Fibroblast of upper back skin (primary cell): ENCODE measurements around the gene CKMT1B.
A peak's percentile ranks its signal among the peaks of the same experiment; 100 is the strongest.
"Not testable (repeated sequence)": the region's sequence is repeated elsewhere in the genome, so short reads cannot be mapped to it uniquely, and the experiment has no call there.

Source experiments
- DNase-seq: peaks from one replicate; pipeline ENCODE4 v3.0.0-alpha.2; 2013

Gene CKMT1B

GRCh38 chr15:43593328-43594190 lies at the start of gene CKMT1B:
TSS of gene CKMT1B (plus strand) at chr15:43594027. CDS start at chr15:43594219, 192 bp downstream.
- not testable (repeated sequence) for DNase-seq

GRCh38 chr15:43544266-43544665 lies 49.6 kb upstream of the CKMT1B start:
- DNase-seq, result no peak

GRCh38 chr15:43545426-43545825 lies 48.4 kb upstream of the CKMT1B start:
- no peak for DNase-seq

DNA sequence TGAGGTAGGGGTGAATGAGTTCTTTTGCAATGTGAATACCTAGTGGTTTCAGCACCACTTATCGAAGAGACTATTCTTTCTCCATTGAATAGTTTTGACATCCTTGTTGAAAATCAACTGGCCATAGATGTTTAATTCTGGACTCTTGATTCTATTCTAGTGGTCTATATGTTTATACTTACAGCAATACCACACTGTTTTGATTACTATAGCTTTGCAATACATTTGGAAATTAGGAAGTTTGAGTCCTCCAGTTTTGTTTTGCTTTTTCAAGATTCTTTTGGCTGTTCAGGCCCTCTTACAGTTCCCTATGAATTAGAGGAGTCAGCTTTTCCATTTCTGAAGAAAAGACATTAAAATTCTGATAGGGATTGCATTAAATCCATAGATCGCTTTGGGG lies 46.3 kb upstream of the CKMT1B start:
- DNase-seq, result no peak

GRCh38 chr15:43550527-43551363 lies 43.1 kb upstream of the CKMT1B start:
- DNase-seq, result peak; percentile 78

GRCh38 chr15:43552256-43552655 lies 41.6 kb upstream of the CKMT1B start:
- no peak for DNase-seq

DNA sequence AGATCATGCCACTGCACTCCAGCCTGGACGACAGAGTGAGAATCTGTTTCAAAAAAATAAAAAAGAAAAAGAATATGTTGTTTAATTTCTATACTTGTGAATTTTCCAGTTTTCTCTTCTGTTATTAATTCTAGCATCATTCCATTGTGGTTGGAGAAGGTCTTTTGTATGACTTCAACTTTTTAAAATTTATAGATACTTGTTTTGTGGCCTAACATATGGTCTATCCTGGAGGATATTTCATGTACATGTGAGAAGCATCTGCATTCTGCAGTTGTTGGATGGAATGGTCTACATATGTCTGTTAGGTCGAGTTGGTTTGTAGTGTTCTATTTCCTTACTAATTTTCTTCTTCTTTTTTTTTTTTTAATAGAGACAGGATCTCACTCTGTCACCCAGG lies 40.8 kb upstream of the CKMT1B start:
- DNase-seq, result peak; percentile 60

DNA sequence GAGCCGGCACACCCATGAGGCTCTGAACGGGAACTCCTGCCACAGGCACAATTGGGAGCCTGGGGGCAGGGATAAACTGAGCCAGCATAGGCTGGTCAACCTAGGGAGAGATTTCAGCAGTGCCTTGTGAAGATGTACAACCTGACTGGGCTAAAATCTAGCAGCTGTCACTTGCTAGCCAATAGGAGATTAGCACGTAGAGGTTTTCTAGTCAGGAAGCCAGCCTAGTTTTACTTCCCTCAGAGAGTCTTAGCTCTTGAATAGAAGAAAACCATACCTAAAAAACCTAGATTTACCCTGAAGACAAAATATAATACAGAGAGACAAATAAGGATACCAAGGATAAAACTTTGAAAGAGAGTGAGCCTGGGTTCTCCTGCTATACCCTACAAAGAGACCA lies 31.1 kb upstream of the CKMT1B start:
- DNase-seq, result not testable (repeated sequence)

DNA sequence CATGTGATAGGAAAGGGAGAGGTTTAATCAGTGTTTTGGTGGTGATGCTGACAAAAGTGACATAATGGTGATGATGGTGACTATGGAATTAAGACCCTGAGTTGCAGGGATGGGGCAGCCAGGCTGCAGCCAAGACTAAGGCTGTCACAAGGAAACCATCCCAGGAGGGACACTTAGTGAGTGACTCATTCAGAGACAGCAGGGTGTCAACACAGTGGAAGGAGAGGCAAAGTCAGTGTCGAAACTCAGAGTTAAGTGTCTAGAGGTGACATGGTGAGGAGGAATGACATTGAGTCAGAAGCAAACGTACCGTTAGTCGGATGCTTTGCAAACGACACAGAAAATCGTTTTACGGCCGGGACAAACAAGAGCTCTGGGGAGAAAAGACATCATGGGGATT lies 30.0 kb upstream of the CKMT1B start:
- DNase-seq, result not testable (repeated sequence)

DNA sequence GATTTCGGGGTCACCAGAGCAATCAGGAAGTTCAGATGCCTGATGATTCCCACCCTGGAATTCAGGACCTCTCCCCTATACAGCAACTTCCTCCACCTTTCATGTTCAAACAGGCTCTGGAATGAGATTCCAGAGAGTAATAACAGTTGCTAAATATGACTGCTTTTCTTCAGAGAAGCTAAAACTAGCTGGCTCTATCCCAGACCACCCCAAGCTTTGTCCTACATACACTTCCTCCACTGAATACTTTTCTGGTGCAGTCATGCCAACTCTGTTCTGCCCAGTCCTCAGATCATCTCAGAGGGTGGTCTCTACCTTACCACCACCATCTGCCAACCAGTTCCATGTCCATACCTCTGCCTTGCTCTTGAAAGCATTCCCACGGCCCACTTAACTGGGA lies 27.2 kb upstream of the CKMT1B start:
- DNase-seq, result not testable (repeated sequence)

DNA sequence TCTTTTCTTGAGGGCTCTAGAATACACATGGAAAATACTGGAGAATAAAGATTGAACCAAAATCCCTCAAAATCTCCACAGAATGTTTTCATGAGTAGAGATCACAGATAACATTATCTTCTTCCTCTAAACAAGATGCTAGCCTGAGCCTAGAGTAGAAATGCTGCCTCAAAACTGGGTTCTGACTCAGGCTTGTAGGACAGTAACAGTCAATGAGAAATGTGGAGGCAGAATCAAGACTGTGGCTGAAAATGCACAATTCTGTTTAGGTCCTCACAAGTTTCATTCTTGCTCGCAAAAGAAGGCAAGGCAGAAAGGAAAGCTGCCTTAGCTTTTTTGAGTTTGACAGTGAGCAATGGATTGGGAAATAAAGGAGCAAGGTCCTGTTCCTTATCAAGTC lies 19.2 kb upstream of the CKMT1B start:
- not testable (repeated sequence) for DNase-seq

GRCh38 chr15:43589778-43590466 lies 3.9 kb upstream of the CKMT1B start, which contains the start of gene PPIP5K1:
TSS of gene PPIP5K1 (minus strand) at chr15:43590208. CDS start at chr15:43584504, 5,704 bp downstream.
- not testable (repeated sequence) for DNase-seq

DNA sequence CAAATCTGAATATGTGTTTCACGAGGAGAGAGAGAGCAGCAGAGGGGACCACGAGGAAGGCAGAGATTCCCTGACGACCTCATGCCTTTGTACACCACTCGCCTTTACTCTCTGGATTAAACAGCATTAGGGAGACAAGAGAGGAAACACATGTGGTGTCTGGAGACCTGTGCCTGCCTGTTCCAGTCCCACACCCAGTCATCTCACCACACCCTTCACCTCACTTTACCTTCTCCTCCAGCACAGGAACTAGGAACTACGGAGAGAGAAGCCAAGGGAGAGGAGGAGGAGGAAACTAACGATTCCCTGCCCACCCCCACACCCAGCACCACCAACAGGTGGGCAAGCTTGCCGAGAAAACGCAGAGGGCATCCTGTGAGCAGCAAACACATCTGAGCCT lies 986 bp upstream of the CKMT1B start:
- not testable (repeated sequence) for DNase-seq

DNA sequence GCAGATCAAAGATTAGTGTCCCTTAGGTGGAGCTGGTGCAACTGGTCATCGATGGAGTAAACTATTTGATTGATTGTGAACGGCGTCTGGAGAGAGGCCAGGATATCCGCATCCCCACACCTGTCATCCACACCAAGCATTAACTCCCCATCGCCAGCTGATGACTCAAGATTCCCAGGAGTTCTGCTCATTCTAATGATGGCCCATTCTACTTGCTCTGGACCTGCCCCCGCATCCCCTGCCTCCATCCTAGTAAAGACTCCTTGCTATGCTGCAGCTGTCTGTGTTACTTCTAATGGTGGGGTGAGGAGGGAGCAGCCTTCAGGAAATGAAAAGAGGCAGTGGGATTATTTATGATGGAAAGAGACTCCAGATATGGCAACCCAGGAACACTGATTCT lies 5.3 kb downstream of the CKMT1B start:
- not testable (repeated sequence) for DNase-seq

GRCh38 chr15:43600200-43600599 lies 6.4 kb downstream of the CKMT1B start:
- DNase-seq, result not testable (repeated sequence)

- not testable (repeated sequence) for DNase-seq
Measured at GRCh38 chr15:43602233-43602632, 8.4 kb downstream of the CKMT1B start.

DNA sequence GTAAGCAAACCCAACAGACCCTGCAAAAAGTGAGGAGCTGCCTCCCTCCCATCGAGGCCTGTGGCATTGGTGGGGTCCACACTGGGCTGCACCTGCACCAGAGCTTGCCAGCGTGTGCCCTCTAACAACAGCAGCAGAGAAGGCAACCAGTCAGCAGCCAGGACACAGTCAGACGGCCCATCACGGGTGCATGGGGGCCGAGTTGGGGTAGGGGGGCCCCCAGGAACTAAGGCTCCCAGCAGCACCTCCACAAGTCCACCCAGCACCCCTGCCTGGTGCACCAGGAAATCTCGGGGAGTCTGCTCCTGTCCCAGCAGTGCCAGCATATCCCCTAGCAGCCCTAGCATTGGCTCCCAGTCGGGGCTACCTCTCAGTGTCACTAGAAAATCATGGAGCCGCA lies 23.9 kb downstream of the CKMT1B start:
- not testable (repeated sequence) for DNase-seq

GRCh38 chr15:43618700-43619099 lies 24.9 kb downstream of the CKMT1B start, which contains the start of gene STRC:
TSS of gene STRC (minus strand) at chr15:43618800. CDS start at chr15:43618722, 78 bp downstream.
- not testable (repeated sequence) for DNase-seq

- not testable (repeated sequence) for DNase-seq
Measured at GRCh38 chr15:43622068-43622799, 28.4 kb downstream of the CKMT1B start.

DNA sequence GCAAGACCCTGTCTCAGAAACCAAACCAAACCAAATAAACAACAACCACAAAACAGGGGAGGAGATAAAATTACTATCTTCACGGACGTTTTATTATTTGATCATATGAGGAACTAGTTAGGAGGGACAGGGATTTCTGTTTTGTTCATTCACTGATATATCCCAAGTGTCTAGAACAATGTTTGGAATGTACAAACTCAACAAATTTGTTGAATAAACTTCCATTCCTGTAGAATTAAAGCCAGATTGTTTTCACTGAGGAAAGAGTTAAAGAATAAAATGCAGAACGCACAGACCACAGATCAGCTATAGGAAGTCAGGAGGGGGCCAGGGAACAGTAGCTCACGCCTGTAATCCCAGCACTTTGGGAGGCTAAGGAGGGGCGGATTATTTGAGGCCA lies 31.3 kb downstream of the CKMT1B start:
- DNase-seq, result peak; percentile 29

GRCh38 chr15:43626937-43627336 lies 33.1 kb downstream of the CKMT1B start:
- DNase-seq, result not testable (repeated sequence)
